Adrenal gland (tissue), 5 donors: Measurements from ENCODE around the gene AHI1.

ENCODE experiments used
- CTCF ChIP-seq, 6 experiments: fragments of 450-650 bp in 4 of 6; fragments of 200-600 bp in 2 of 6; sonication (generic) in 1 of 6; IDR thresholded peaks; 1 replicate in 5 of 6; 2 replicates in 1 of 6; pipeline versions ENCODE4 v1.5.1 to v1.8.0; 2016 to 2021; ENCODE audit warnings: antibody characterized with exemption in 6 of 6, mild to moderate bottlenecking in 2 of 6, moderate library complexity in 1 of 6
- POLR2A ChIP-seq, 2 donors: fragments of 450-650 bp; IDR thresholded peaks; one replicate each; pipeline ENCODE4 v1.6.1; 2017; ENCODE audit warnings: antibody characterized with exemption in 2 of 2, mild to moderate bottlenecking in 2 of 2, moderate library complexity in 1 of 2
- donor health status: DM: no; HTN: no; CAD: no.

GRCh38 chr6:135267085-135267484, 230.5 kb downstream of the AHI1 start:
- TF ChIP-seq POLR2A (IDR thresholded peaks at IDR 0.05): no peak
- no peak for TF ChIP-seq CTCF (IDR thresholded peaks at IDR 0.05)
